ENCODE results near the gene TAF8. TPM values are rescaled to one million over a fixed set of nuclear protein-coding genes. Genes with fewer than 3 reads are reported as not detected.

TAF8 gene
- total RNA-seq, 2 experiments from 2014 or later: 30.1 to 34.7 TPM

DNA sequence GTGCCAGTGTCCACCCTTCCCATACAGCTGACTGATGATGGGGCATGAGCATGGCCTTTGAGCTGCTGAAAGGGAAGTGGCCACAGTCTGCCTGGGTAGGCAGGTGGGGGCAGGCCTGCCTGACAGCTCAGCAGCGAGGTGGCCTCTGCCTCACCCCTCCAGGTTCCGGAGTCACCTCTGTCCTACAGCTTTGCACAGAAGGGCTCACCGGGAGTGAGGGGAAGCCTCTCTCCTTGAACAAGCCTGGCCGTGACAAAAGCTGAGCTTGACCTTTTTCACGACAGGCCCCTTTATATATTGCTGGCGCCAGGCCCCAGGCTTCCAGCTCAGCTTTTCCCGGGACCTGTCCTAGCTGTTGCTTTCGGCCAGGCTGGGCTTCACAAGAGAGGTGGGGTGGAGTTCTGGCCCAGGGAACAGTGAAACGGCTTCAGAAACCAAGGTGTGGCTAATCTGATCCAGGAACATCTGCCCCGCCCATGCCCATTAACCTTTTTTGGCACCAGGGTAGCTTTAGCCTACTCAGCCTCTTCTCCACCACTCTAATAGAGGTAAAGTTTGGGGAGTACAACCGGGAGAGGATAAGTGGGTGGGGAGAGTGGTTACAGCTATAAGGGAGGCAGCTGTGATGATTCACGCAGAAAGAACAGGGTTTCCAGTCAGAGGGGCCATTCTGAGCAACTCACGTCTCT lies 49.2 kb downstream of the TAF8 start:
- Histone ChIP-seq H3K4me1 (ENCODE audit: insufficient read depth, low read length) (peaks cover 6% of the 10 kb centered on the region), H3K27ac (ENCODE audit: low read depth in 1 of 2, low read length in 2 of 2) (no peak overlapping the region), H3K36me3 (ENCODE audit: insufficient read depth, low read length) (no peaks in the 10 kb centered on the region), H3K27me3 (ENCODE audit: control insufficient read depth in 1 of 2, insufficient read depth in 2 of 2, low read length in 2 of 2) (no peaks in the 10 kb centered on the region), H3K4me3 (ENCODE audit: low read length) (no peak overlapping the region), H3K9me3 (ENCODE audit: control insufficient read depth in 1 of 2, insufficient read depth in 1 of 2, low read length in 2 of 2) (no peaks in the 10 kb centered on the region)
- intact Hi-C loops (cut with DNase I, micrococcal nuclease): loop anchor here in 1 of 2 experiments (5.0 kb wide), 1 partner anchor 197 kb away; no protein-coding TSS in a partner anchor
- Mint-ChIP-seq H3K36me3 (ENCODE audit: low read depth) (no peaks in the 10 kb centered on the region), H3K27ac (no peak overlapping the region), H3K4me1 (ENCODE audit: low read depth) (peaks cover 8% of the 10 kb centered on the region), H3K27me3 (no peaks in the 10 kb centered on the region), H3K4me3 (no peak overlapping the region), H3K9me3 (no peaks in the 10 kb centered on the region)
- ChIA-PET CTCF (no interaction called here), POLR2A (no interaction called here)
- ATAC-seq (ENCODE audit: poor library complexity) (no peak), DNase-seq (no peak)
- TF ChIP-seq, protein P1, sequence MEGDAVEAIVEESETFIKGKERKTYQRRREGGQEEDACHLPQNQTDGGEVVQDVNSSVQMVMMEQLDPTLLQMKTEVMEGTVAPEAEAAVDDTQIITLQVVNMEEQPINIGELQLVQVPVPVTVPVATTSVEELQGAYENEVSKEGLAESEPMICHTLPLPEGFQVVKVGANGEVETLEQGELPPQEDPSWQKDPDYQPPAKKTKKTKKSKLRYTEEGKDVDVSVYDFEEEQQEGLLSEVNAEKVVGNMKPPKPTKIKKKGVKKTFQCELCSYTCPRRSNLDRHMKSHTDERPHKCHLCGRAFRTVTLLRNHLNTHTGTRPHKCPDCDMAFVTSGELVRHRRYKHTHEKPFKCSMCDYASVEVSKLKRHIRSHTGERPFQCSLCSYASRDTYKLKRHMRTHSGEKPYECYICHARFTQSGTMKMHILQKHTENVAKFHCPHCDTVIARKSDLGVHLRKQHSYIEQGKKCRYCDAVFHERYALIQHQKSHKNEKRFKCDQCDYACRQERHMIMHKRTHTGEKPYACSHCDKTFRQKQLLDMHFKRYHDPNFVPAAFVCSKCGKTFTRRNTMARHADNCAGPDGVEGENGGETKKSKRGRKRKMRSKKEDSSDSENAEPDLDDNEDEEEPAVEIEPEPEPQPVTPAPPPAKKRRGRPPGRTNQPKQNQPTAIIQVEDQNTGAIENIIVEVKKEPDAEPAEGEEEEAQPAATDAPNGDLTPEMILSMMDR (IDR thresholded peaks at IDR 0.05): no peak

- Histone ChIP-seq H3K4me1 (ENCODE audit: insufficient read depth, low read length) (peaks cover 11% of the 10 kb centered on the region), H3K27ac (ENCODE audit: low read depth in 1 of 2, low read length in 2 of 2) (no peak overlapping the region), H3K9me3 (ENCODE audit: control insufficient read depth in 1 of 2, insufficient read depth in 1 of 2, low read length in 2 of 2) (no peaks in the 10 kb centered on the region), H3K27me3 (ENCODE audit: control insufficient read depth in 1 of 2, insufficient read depth in 2 of 2, low read length in 2 of 2) (no peaks in the 10 kb centered on the region), H3K4me3 (ENCODE audit: low read length) (no peak overlapping the region), H3K36me3 (ENCODE audit: insufficient read depth, low read length) (no peaks in the 10 kb centered on the region)
- CTCF ChIA-PET: no interaction called here
- Mint-ChIP-seq H3K4me3 (no peak overlapping the region), H3K27ac (no peak overlapping the region), H3K27me3 (no peaks in the 10 kb centered on the region), H3K36me3 (ENCODE audit: low read depth) (no peaks in the 10 kb centered on the region), H3K4me1 (ENCODE audit: low read depth) (peaks cover 8% of the 10 kb centered on the region), H3K9me3 (no peaks in the 10 kb centered on the region)
- POLR2A ChIA-PET: no interaction called here
- ATAC-seq (ENCODE audit: poor library complexity) (no peak), DNase-seq (no peak)
- intact Hi-C loops (cut with DNase I, micrococcal nuclease): loop anchor here in 1 of 2 experiments (5.0 kb wide), 1 partner anchor 198 kb away; no protein-coding TSS in a partner anchor
- TF ChIP-seq, protein P1 (IDR thresholded peaks at IDR 0.05): no peak
Observed at GRCh38 chr6:42100029-42100901, 49.9 kb downstream of the TAF8 start.

GRCh38 chr6:42101186-42101657 lies 50.9 kb downstream of the TAF8 start:
- Histone ChIP-seq H3K4me3 (ENCODE audit: low read length) (no peak overlapping the region), H3K9me3 (ENCODE audit: control insufficient read depth in 1 of 2, insufficient read depth in 1 of 2, low read length in 2 of 2) (no peaks in the 10 kb centered on the region), H3K27me3 (ENCODE audit: control insufficient read depth in 1 of 2, insufficient read depth in 2 of 2, low read length in 2 of 2) (no peaks in the 10 kb centered on the region), H3K4me1 (ENCODE audit: insufficient read depth, low read length) (peaks cover 11% of the 10 kb centered on the region), H3K36me3 (ENCODE audit: insufficient read depth, low read length) (no peaks in the 10 kb centered on the region), H3K27ac (ENCODE audit: low read depth in 1 of 2, low read length in 2 of 2) (no peak overlapping the region)
- peaks cover 8% of the 10 kb centered on the region for H3K4me1 Mint-ChIP-seq (ENCODE audit: low read depth)
- no peak overlapping the region for H3K4me3 Mint-ChIP-seq
- ChIA-PET CTCF (interaction anchor here (0.7 kb wide), 1 partner anchor 9 kb away, joined by 3 read pairs; no protein-coding TSS in a partner anchor), POLR2A (no interaction called here)
- DNase-seq (no peak), ATAC-seq (ENCODE audit: poor library complexity) (no peak)
- no peaks in the 10 kb centered on the region for H3K9me3 Mint-ChIP-seq
- TF ChIP-seq, protein P1 (IDR thresholded peaks at IDR 0.05): no peak
- no peak overlapping the region for H3K27ac Mint-ChIP-seq
- no peaks in the 10 kb centered on the region for H3K27me3 Mint-ChIP-seq
- H3K36me3 Mint-ChIP-seq (ENCODE audit: low read depth): no peaks in the 10 kb centered on the region
- intact Hi-C loops (cut with DNase I, micrococcal nuclease): loop anchor here in 1 of 2 experiments (5.0 kb wide), 1 partner anchor 199 kb away; no protein-coding TSS in a partner anchor
